Measurements from ENCODE around the gene IGF1R. TPM values are rescaled to one million over a fixed set of nuclear protein-coding genes. Genes with fewer than 3 reads are reported as not detected.

IGF1R gene
- total and polyA plus RNA-seq, 12 donors = 8.6 to 138 (median 66.0) TPM

DNA sequence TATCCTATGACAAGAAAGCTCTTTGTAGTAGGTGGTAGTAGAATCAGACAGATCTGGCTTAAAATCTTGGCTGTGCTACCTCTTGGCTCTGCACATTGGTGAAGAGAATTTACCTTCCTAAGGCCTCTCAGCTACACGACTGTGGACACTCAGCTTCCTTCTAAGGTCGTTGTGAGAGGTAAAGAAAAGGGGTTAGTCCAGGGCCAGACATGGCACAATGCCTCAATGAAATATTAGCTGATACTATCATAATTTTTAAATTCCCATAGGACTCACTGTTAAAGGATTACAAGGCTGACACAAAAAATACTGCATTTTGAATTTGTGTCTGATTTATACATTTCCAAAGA lies 80.4 kb downstream of the IGF1R start:
- Histone ChIP-seq H3K4me1 (replicated peaks in 1 of 2) (peaks cover 28 to 45% of the 10 kb centered on the region in 2 donors), H3K36me3 (replicated peaks in 1 of 2) (no peaks in the 10 kb centered on the region), H3K27me3 (no peaks in the 10 kb centered on the region), H3K4me3 (no peak overlapping the region), H3K9me3 (replicated peaks in 1 of 3) (no peaks in the 10 kb centered on the region), H3K27ac (peak overlapping the region; percentile 54 to 95 (median 84))
- DNase-seq = no peak
- intact Hi-C loops (cut with DNase I) = loop anchor here in 1 of 2 donors (10.0 kb wide), 1 partner anchor 204 kb away; no protein-coding TSS in a partner anchor
- 13 to 49% (median 36%) methylated on average over 2 of the region's 2 CpGs for WGBS, 4 donors
- no peak for TF ChIP-seq CTCF (IDR thresholded peaks at IDR 0.05)
- no peak for TF ChIP-seq POLR2A (IDR thresholded peaks at IDR 0.05)

GRCh38 chr15:98729446-98730042 lies 81.2 kb downstream of the IGF1R start:
- H3K4me3 ChIP-seq = no peak overlapping the region
- no peaks in the 10 kb centered on the region for H3K27me3 ChIP-seq
- intact Hi-C loops (cut with DNase I) = loop anchor here in 1 of 2 donors (10.0 kb wide), 1 partner anchor 205 kb away; no protein-coding TSS in a partner anchor
- no peaks in the 10 kb centered on the region for H3K36me3 ChIP-seq (replicated peaks in 1 of 2)
- TF ChIP-seq CTCF (IDR thresholded peaks at IDR 0.05) = no peak
- TF ChIP-seq POLR2A (IDR thresholded peaks at IDR 0.05) = no peak
- peak overlapping the region in 4 of 5 donors; percentile 44 to 88 (median 74) for H3K27ac ChIP-seq
- H3K9me3 ChIP-seq (replicated peaks in 1 of 3) = no peaks in the 10 kb centered on the region
- 26 to 42% (median 40%) methylated on average over 3 of the region's 3 CpGs for WGBS, 4 donors
- H3K4me1 ChIP-seq (replicated peaks in 1 of 2) = peaks cover 30 to 52% of the 10 kb centered on the region in 2 donors
- DNase-seq = peak; percentile 41 to 71 (median 56)

DNA sequence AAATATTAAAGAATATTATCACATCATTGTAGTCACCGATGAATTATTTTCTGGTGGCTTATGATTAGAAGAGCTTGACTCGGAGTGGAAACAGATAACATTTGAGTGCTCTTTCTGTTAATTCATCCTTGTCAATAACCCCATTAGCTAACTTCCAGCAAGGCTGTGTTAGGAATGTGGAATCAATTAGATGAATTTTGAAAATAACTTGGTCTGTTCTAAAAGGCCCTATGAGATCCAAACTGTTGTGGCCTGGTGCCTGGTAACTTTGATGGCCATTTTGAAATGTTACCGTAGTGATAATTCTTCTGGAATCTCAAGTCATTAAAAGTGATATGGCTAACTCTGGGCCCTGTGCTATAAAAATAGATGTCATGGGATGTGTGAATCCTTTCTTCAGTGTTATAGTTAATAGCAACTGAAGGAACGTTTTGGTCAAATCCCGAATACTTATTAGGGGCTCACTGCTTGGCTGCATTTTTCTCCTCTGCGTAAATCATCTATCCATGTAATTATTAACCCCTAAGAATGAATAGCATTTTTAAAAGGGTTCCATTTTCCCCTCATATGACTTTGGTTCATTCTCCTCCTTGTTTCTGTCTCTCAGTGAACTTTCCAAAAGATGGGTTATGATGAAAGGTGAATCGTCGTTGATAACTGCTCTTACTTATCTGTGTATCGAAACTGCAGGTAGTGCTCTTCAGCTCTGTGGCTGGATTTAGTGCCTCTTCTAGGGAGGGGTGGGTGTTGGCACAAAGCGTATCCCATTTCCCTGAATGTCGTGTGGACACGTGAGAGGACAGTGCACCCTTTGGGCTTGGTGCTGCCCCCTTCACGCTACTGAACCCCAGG lies 82.7 kb downstream of the IGF1R start:
- intact Hi-C loops (cut with DNase I) = no loop called here
- no peaks in the 10 kb centered on the region for H3K27me3 ChIP-seq
- no peak for TF ChIP-seq CTCF (IDR thresholded peaks at IDR 0.05)
- no peaks in the 10 kb centered on the region for H3K9me3 ChIP-seq (replicated peaks in 1 of 3)
- H3K4me1 ChIP-seq (replicated peaks in 1 of 2) = peaks cover 46 to 66% of the 10 kb centered on the region in 2 donors
- H3K36me3 ChIP-seq (replicated peaks in 1 of 2) = no peaks in the 10 kb centered on the region
- H3K27ac ChIP-seq = peak overlapping the region in 1 of 5 donors; percentile 27
- 83 to 85% (median 84%) methylated on average over 13 of the region's 13 CpGs for WGBS, 4 donors
- DNase-seq = no peak
- no peak overlapping the region for H3K4me3 ChIP-seq

DNA sequence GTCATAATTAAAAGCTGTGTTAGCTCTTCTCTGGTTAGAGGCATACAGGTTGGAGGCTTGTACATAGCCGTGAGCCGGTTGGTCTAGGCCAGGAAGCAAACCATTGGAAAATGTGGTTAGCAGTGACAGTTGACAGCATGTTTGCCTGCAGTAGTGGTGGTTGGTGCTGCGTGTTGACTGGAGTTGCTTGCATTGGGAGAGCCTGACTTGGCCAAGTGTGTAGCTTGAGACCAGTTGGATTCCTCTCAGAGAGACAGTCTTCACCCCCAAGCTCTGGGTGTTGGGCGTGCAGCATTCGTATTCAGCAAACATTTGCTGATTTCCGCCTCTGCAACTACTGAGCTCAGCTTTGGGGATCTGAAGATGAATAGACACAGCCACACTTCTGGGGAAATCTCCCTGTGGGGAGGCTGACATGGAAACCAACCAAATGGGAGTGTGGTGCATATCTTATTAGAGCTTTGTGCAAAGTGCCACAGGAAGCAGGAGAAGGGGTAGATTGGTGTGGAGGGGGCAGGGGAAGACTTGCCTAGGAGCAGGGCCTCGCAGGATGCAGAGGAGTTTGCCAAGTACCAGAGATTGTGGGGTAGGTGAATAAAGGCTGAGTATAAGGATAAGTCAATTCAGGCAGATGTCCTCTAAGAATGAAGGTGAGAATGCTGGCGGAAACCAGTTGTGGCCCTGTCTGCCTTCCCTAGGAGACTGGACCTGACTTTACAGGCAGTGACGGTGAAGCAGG lies 83.5 kb downstream of the IGF1R start:
- H3K27ac ChIP-seq = no peak overlapping the region
- H3K4me3 ChIP-seq = no peak overlapping the region
- no peaks in the 10 kb centered on the region for H3K9me3 ChIP-seq (replicated peaks in 1 of 3)
- no peaks in the 10 kb centered on the region for H3K36me3 ChIP-seq (replicated peaks in 1 of 2)
- DNase-seq = no peak
- intact Hi-C loops (cut with DNase I) = no loop called here
- WGBS, 4 donors = 90 to 96% (median 93%) methylated on average over 9 of the region's 9 CpGs
- peaks cover 48 to 69% of the 10 kb centered on the region in 2 donors for H3K4me1 ChIP-seq (replicated peaks in 1 of 2)
- H3K27me3 ChIP-seq = no peaks in the 10 kb centered on the region
- TF ChIP-seq POLR2A (IDR thresholded peaks at IDR 0.05) = no peak
- no peak for TF ChIP-seq CTCF (IDR thresholded peaks at IDR 0.05)

Measured in adrenal gland (tissue), 12 donors.